ENCODE measurements around the gene ETV1. TPM values are rescaled to one million over a fixed set of nuclear protein-coding genes. Genes with fewer than 3 reads are reported as not detected.

ETV1 gene
- total and polyA plus RNA-seq, 9 donors = 9.4 to 22.2 (median 15.8) TPM

DNA sequence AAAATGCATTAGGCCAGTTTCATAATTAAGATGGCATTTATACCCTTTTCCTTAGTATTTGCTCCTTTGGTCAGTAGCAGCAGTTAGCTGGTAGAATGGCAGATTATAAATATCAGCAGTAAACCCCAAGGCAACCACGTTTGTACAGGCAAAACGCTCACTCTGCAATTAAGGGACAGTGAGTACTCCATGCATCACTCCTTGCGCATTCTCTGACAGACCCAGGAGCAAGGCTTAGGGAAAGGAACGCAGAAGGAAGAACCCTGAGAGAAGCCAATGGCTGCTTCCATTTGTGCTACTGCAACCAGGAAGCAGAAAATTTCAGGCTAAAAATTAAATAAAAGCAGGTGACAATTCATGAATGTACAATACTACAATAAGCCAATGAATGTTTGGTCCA, 12.9 kb downstream of the ETV1 start:
- Histone ChIP-seq H3K9me3 (replicated peaks; ENCODE audit: control insufficient read depth, low read depth, low read length) (no peaks in the 10 kb centered on the region), H3K36me3 (ENCODE audit: control insufficient read depth, insufficient read depth, low read length) (peaks cover 6% of the 10 kb centered on the region), H3K4me1 (ENCODE audit: control insufficient read depth, insufficient read depth, low read length) (no peaks in the 10 kb centered on the region), H3K27ac (ENCODE audit: low read length) (no peak overlapping the region), H3K4me3 (ENCODE audit: low read length) (no peak overlapping the region), H3K27me3 (ENCODE audit: control insufficient read depth, insufficient read depth, low read length) (no peaks in the 10 kb centered on the region)
- DNase-seq = no peak
- 80% methylated on average over 1 of the region's 4 CpGs for WGBS (ENCODE audit: insufficient coverage)

GRCh38 chr7:13965077-13965476, 24.4 kb downstream of the ETV1 start:
- H3K27ac ChIP-seq (ENCODE audit: low read length) = no peak overlapping the region
- no CpG with 5 or more reads among the region's 6 CpGs for WGBS (ENCODE audit: insufficient coverage)

DNA sequence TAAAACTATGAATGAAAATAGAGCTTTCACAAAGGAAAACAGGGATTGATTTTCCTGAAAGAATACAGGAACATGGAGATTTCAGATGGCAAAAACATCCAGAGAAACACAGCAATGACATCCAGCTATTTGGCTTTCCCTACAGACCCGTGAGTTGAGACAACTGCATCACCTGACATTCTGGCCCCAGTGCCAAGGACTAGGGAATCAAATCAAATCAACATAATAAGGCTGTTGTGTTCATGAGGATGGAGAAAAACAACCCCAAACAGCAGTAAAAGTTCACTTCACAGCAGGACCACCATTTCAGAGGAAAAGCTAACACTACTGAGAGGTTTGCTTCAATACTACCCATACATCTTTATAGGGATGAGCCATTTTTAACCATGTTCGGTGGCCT, 25.5 kb downstream of the ETV1 start:
- Histone ChIP-seq H3K27ac (ENCODE audit: low read length) (no peak overlapping the region), H3K4me3 (ENCODE audit: low read length) (no peak overlapping the region), H3K9me3 (replicated peaks; ENCODE audit: control insufficient read depth, low read depth, low read length) (no peaks in the 10 kb centered on the region), H3K36me3 (ENCODE audit: control insufficient read depth, insufficient read depth, low read length) (no peaks in the 10 kb centered on the region), H3K4me1 (ENCODE audit: control insufficient read depth, insufficient read depth, low read length) (no peaks in the 10 kb centered on the region), H3K27me3 (ENCODE audit: control insufficient read depth, insufficient read depth, low read length) (no peaks in the 10 kb centered on the region)
- WGBS (ENCODE audit: insufficient coverage) = no CpG with 5 or more reads among the region's 2 CpGs
- no peak for DNase-seq

More at GRCh38 chr7:13965077-13965476, 24.4 kb downstream of the ETV1 start:
- no peak for DNase-seq
- H3K4me3 ChIP-seq (ENCODE audit: low read length) = no peak overlapping the region
- H3K4me1 ChIP-seq (ENCODE audit: control insufficient read depth, insufficient read depth, low read length) = no peaks in the 10 kb centered on the region
- no peaks in the 10 kb centered on the region for H3K9me3 ChIP-seq (replicated peaks; ENCODE audit: control insufficient read depth, low read depth, low read length)
- no peaks in the 10 kb centered on the region for H3K27me3 ChIP-seq (ENCODE audit: control insufficient read depth, insufficient read depth, low read length)
- H3K36me3 ChIP-seq (ENCODE audit: control insufficient read depth, insufficient read depth, low read length) = no peaks in the 10 kb centered on the region

GRCh38 chr7:13955494-13955893, 34.0 kb downstream of the ETV1 start:
- DNase-seq = peak; percentile 44
- no peak overlapping the region for H3K4me3 ChIP-seq (ENCODE audit: low read length)
- no peaks in the 10 kb centered on the region for H3K27me3 ChIP-seq (ENCODE audit: control insufficient read depth, insufficient read depth, low read length)
- no peaks in the 10 kb centered on the region for H3K9me3 ChIP-seq (replicated peaks; ENCODE audit: control insufficient read depth, low read depth, low read length)
- no CpG with 5 or more reads among the region's 2 CpGs for WGBS (ENCODE audit: insufficient coverage)
- no peaks in the 10 kb centered on the region for H3K4me1 ChIP-seq (ENCODE audit: control insufficient read depth, insufficient read depth, low read length)
- H3K36me3 ChIP-seq (ENCODE audit: control insufficient read depth, insufficient read depth, low read length) = peaks cover 2% of the 10 kb centered on the region
- no peak overlapping the region for H3K27ac ChIP-seq (ENCODE audit: low read length)

DNA sequence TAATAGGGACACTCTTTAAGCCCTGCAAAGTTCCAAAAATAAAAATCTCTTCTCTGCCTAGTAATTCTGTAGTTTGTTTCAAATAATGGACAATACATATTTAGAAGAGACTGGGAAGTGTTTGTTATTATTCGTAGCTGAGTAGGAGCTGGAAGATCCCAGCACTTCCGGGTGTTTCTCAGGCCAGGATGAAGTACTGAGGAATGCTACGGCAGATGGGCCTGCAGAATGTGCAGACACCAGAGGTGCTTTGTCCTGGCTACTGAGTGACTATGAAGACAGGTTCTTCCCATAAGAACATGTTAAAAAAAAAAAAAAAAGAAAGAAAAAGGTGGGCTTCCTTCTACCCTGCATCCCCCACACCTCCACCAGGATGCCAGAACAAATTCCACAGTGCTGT, 36.1 kb downstream of the ETV1 start:
- H3K27ac ChIP-seq (ENCODE audit: low read length) = no peak overlapping the region
- H3K4me3 ChIP-seq (ENCODE audit: low read length) = no peak overlapping the region
- H3K36me3 ChIP-seq (ENCODE audit: control insufficient read depth, insufficient read depth, low read length) = peaks cover under 1% of the 10 kb centered on the region
- WGBS (ENCODE audit: insufficient coverage) = no CpG with 5 or more reads among the region's 3 CpGs
- peaks cover under 1% of the 10 kb centered on the region for H3K4me1 ChIP-seq (ENCODE audit: control insufficient read depth, insufficient read depth, low read length)
- DNase-seq = peak; percentile 25
- no peaks in the 10 kb centered on the region for H3K9me3 ChIP-seq (replicated peaks; ENCODE audit: control insufficient read depth, low read depth, low read length)
- no peaks in the 10 kb centered on the region for H3K27me3 ChIP-seq (ENCODE audit: control insufficient read depth, insufficient read depth, low read length)

- peak; percentile 47 for DNase-seq
- Histone ChIP-seq H3K36me3 (ENCODE audit: control insufficient read depth, insufficient read depth, low read length) (no peaks in the 10 kb centered on the region), H3K4me3 (ENCODE audit: low read length) (no peak overlapping the region), H3K27ac (ENCODE audit: low read length) (no peak overlapping the region), H3K27me3 (ENCODE audit: control insufficient read depth, insufficient read depth, low read length) (no peaks in the 10 kb centered on the region), H3K9me3 (replicated peaks; ENCODE audit: control insufficient read depth, low read depth, low read length) (no peaks in the 10 kb centered on the region), H3K4me1 (ENCODE audit: control insufficient read depth, insufficient read depth, low read length) (peaks cover 2% of the 10 kb centered on the region)
- no CpG with 5 or more reads among the region's 2 CpGs for whole genome bisulfite sequencing (ENCODE audit: insufficient coverage)
Measured at GRCh38 chr7:13952921-13953320, 36.5 kb downstream of the ETV1 start.

DNA sequence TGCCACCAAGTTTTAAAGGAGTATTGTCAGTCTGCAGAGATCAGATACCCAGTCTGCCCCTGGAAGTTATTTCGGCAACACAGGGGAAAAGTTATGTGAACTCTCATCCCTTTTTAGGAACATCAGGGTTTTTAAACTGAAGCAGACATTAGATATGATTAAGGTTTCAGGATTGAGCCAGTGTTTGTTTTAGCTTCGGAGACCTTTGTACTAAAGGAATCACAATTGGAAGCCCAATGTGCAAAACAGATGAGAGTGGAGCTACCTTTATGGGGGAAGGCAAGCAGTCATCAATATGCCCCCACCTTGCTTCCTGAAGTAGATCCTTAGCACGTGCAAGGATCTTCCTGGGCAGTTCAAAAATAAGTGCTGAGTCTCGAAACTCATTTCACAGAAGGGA, 39.5 kb downstream of the ETV1 start:
- no peaks in the 10 kb centered on the region for H3K36me3 ChIP-seq (ENCODE audit: control insufficient read depth, insufficient read depth, low read length)
- no peak overlapping the region for H3K27ac ChIP-seq (ENCODE audit: low read length)
- H3K9me3 ChIP-seq (replicated peaks; ENCODE audit: control insufficient read depth, low read depth, low read length) = no peaks in the 10 kb centered on the region
- no peak for DNase-seq
- whole genome bisulfite sequencing (ENCODE audit: insufficient coverage) = no CpG with 5 or more reads among the region's 4 CpGs
- H3K27me3 ChIP-seq (ENCODE audit: control insufficient read depth, insufficient read depth, low read length) = no peaks in the 10 kb centered on the region
- H3K4me3 ChIP-seq (ENCODE audit: low read length) = no peak overlapping the region
- H3K4me1 ChIP-seq (ENCODE audit: control insufficient read depth, insufficient read depth, low read length) = peaks cover 2% of the 10 kb centered on the region

GRCh38 chr7:13949445-13949844, 40.0 kb downstream of the ETV1 start:
- no peaks in the 10 kb centered on the region for H3K27me3 ChIP-seq (ENCODE audit: control insufficient read depth, insufficient read depth, low read length)
- peaks cover 2% of the 10 kb centered on the region for H3K4me1 ChIP-seq (ENCODE audit: control insufficient read depth, insufficient read depth, low read length)
- no peak for DNase-seq
- H3K36me3 ChIP-seq (ENCODE audit: control insufficient read depth, insufficient read depth, low read length) = no peaks in the 10 kb centered on the region
- H3K9me3 ChIP-seq (replicated peaks; ENCODE audit: control insufficient read depth, low read depth, low read length) = no peaks in the 10 kb centered on the region
- no peak overlapping the region for H3K27ac ChIP-seq (ENCODE audit: low read length)
- no CpG with 5 or more reads among the region's 2 CpGs for WGBS (ENCODE audit: insufficient coverage)
- no peak overlapping the region for H3K4me3 ChIP-seq (ENCODE audit: low read length)

DNA sequence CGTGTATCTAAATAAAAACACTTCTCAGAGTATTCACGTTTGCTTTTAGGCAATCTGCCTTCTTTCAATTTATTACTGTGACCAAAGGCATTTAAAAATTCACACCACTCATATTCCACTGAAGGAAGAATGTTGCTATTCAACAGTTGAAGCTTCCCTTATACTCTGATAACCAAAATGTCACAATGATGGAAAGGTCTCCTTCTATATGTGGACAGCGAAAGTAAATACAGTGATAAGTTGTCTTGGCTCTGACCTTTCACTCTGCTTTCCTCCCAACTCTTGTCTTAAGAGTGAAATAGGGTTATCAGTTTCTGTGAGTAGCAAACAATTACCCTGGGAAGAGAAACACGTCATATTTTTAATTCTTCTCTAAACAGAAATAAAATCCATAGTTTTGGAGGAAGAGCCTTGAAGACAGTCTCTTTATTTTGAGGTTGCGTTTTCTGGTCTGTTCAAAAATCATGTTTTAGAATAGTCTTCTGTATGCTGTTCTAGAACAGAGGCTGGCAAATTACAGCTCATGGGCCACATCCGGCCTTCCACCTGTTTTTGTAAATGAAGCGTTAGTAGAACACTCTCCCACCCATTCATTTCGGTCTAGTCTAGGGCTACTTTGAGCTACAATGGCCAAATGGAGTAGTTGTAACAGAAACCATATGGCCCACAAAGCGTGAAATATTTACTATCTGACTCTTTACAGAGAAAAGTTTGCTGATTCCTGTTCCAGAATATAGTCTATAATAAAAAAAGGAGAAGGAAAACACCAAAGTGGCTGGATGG, 41.3 kb downstream of the ETV1 start:
- Histone ChIP-seq H3K9me3 (replicated peaks; ENCODE audit: control insufficient read depth, low read depth, low read length) (no peaks in the 10 kb centered on the region), H3K27me3 (ENCODE audit: control insufficient read depth, insufficient read depth, low read length) (no peaks in the 10 kb centered on the region), H3K4me3 (ENCODE audit: low read length) (no peak overlapping the region), H3K36me3 (ENCODE audit: control insufficient read depth, insufficient read depth, low read length) (no peaks in the 10 kb centered on the region), H3K27ac (ENCODE audit: low read length) (no peak overlapping the region), H3K4me1 (ENCODE audit: control insufficient read depth, insufficient read depth, low read length) (peaks cover 2% of the 10 kb centered on the region)
- no CpG with 5 or more reads among the region's 9 CpGs for WGBS (ENCODE audit: insufficient coverage)
- peak; percentile 28 for DNase-seq

- DNase-seq = no peak
- Histone ChIP-seq H3K27me3 (ENCODE audit: control insufficient read depth, insufficient read depth, low read length) (no peaks in the 10 kb centered on the region), H3K27ac (ENCODE audit: low read length) (no peak overlapping the region), H3K9me3 (replicated peaks; ENCODE audit: control insufficient read depth, low read depth, low read length) (no peaks in the 10 kb centered on the region), H3K36me3 (ENCODE audit: control insufficient read depth, insufficient read depth, low read length) (no peaks in the 10 kb centered on the region), H3K4me3 (ENCODE audit: low read length) (no peak overlapping the region), H3K4me1 (ENCODE audit: control insufficient read depth, insufficient read depth, low read length) (peaks cover 2% of the 10 kb centered on the region)
- WGBS (ENCODE audit: insufficient coverage) = no CpG with 5 or more reads among the region's 1 CpG
Measured at GRCh38 chr7:13947535-13947934, 41.9 kb downstream of the ETV1 start.

DNA sequence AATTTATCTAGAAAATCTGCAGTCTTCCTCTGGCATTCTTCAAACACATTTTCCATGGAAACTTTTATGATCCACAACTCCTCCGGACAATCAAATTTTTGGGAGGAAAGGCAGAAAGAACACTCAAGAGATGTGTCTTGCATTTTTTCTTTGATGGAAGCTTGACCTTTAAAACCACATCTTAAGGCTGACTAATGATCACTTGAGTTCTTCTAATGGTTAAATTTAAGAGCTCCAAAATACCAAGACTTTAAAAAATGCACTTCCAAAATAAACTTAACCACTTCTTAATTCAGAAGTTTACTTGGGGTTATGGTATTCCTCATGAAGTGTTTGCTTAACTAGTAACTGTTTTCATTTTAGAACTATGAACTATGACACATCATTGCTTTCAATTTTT, 43.3 kb downstream of the ETV1 start:
- no peak overlapping the region for H3K4me3 ChIP-seq (ENCODE audit: low read length)
- peak; percentile 20 for DNase-seq
- WGBS (ENCODE audit: insufficient coverage) = no CpG with 5 or more reads among the region's 1 CpG

More for the DNA sequence above, 43.3 kb downstream of the ETV1 start:
- Histone ChIP-seq H3K9me3 (replicated peaks; ENCODE audit: control insufficient read depth, low read depth, low read length) (no peaks in the 10 kb centered on the region), H3K27me3 (ENCODE audit: control insufficient read depth, insufficient read depth, low read length) (no peaks in the 10 kb centered on the region), H3K36me3 (ENCODE audit: control insufficient read depth, insufficient read depth, low read length) (no peaks in the 10 kb centered on the region), H3K4me1 (ENCODE audit: control insufficient read depth, insufficient read depth, low read length) (peaks cover 2% of the 10 kb centered on the region), H3K27ac (ENCODE audit: low read length) (no peak overlapping the region)
